GM19455 (cell line): ENCODE data around the gene BTN1A1.
A peak's percentile ranks its signal among the peaks of the same experiment; 100 is the strongest.
"Not testable (repeated sequence)": the region's sequence is repeated elsewhere in the genome, so short reads cannot be mapped to it uniquely, and the experiment has no call there.

Experiments used
- ATAC-seq: cut with Tn5 transposase; IDR thresholded peaks from one replicate; pipeline ENCODE4 v1.9.1; 2021; ENCODE audit not compliant: unreplicated experiment

Gene BTN1A1

DNA sequence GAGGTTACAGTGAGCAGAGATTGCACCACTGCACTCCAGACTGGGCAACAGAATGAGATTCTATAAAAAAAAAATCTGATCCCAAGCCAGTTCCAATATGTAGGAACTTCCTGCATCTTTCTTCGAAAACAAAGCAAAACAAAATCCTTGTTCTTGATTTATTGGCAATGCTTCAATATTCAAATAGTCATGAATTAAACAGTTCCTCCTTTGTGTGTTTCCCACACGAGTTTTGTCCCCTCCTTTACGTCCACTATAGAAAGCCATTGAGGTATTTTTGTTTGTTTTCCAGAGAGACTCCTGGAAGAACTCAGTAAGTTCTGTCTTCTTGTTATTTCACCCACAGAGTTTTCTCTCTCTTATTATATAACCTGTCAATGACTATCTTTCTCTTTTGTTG is 7.6 kb downstream of the BTN1A1 start:
- no peak for ATAC-seq

DNA sequence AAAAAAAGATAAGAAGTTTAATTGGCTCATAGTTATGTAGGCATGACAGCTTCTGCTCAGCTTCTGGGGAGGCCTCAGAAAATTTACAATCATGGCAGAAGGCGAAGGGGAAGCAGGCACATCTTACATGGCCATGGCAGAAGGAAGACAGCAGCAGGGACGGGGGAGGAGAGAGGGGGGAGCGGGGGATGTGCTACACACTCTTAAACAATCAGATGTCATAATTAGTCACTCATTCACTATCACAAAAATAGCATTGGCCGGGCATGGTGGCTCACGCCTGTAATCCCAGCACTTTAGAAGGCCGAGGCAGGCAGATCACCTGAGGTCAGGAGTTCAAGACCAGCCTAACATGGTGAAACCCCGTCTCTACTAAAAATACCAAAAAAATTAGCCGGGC is 10.9 kb downstream of the BTN1A1 start:
- not testable (repeated sequence) for ATAC-seq

DNA sequence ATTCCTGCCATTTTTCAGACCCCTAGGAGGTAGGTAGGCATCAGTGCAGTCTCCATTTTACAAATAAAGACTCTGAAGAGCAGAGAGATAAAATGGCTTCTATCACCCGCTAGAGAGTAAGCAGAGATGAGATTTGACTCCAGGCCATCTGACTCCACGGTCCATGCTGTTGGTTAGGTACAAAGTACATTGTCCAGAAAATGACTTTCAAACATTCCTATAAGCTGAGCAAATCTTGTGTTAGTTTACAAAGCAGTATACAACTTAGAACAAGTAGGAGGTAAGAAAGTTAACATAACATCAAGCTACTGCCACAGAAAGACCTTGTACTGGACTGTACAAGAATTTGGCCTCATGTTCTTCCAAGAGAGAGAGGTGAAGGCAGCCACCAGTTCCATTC is 14.9 kb downstream of the BTN1A1 start:
- no peak for ATAC-seq

DNA sequence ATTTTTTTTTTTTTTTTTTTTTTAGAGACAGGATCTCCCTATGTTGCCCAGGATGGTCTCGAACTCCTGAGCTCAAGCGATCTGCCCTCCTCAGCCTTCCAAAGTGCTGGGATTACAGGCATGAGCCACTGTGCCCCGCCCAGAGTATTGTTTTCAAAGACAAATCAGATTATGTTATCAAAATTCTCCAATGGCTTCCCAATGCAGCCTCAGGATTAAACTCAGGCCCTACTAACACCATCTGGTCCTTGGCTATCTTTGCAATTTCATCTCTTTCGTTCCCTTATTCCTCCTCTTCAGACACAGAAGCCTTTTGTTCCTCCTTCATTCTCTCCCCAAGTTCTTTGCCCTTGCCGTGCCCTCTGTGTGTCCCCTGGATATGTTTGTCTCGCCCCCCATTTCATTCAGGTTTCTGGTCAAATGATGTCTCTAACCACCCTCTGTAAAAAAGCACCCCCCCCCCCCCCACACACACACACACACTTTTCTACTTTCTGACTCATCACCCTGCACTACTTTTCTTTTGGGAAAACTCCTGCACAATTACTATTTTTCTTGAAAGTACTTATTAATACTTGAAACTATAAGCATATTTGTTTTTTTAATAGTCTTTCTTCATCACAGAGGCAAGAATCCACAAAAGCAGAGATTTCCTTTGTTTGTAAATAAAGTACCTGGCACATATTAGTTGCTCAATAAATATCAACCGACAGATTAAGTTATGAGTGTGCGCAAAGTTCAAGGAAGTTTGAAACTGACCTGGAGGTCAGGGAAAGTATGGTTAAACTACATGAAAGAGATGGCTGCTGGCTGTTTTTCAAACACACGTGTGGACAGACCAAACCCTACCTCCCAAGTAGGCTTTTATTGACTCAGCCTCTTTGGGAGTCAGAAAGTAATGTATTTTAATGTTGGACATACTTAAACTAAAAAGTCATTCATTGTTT is 16.7 kb downstream of the BTN1A1 start:
- ATAC-seq: no peak

DNA sequence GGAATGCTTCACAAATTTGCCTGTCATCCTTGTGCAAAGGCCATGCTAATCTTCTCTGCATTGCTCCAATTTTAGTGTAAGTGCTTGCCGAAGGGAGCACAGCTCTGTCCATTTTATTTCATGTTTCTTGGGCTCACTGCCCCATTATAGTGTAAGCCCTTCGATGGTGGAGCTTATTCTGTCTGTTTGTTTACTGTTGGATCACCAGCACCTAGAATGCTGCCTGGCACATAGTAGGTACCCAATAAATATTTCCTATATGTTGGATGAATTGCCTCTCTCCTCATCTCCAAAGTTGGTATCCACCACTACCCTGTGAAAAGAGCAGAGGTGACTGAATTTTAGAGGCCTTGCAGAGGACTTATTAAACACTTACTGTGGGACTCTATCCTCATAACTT is 19.3 kb downstream of the BTN1A1 start:
- no peak for ATAC-seq

DNA sequence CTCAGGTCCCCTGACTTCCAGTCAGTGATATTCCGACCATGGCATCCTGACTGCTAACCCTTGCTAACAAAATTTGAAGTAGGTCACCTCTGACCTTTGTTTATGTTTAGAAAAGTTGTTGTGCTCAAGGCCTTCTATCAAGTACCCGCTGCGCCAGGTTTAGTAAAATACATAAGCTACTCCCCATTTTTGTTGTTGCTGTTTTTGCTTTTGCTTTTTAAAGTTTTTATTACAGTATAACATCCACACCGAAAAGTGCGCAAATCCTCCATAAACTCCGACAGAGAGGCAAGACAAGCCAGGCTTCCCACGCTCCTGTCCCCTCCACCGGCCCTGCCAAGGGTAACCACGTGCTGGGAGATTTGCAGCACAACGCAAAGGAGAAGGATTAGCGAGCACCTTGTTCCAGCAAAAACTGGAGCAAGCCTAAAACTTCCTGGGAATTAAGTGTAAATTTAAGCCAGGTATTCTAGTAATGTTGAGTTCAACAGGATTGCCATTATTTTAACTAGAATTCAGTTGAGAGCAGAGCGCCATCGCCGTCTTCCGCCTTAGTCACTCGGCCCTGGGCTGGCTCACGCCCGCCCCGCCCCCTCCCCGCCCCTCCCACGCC is 20.2 kb downstream of the BTN1A1 start:
- ATAC-seq: peak; percentile 41

DNA sequence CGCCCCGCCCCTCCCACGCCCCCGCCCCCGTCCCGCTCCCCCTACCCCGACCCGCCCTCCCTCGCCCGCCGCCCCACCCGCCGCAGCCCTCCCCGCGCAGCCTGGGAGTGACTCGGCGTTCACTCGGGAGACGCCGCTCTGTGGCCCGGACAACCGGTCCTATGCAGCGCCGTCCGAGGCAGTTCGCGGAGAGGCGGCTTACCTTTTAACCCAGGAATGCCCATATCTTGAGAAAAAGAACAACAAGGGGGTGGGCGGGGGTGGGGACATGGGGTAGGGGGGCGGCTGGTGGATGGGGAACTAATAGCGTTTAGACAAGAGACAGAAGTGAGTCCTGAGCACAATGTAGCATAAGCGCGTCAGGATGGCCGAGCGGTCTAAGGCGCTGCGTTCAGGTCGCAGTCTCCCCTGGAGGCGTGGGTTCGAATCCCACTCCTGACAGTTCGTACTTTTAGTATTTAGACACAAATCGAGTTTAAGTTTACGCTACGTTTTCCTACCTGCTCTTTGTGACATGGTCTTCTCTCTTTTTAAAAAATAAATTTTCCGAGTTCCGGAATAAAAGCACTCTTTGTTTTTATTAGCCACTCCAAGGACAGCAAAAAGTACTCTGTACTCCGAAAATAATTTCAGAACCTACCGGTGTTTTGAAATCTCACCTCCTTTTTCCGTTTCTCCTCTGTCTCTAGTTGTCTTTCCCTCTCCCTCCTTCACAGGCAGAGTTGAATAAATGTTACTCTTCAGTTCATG is 20.9 kb downstream of the BTN1A1 start:
- ATAC-seq: peak; percentile 39

DNA sequence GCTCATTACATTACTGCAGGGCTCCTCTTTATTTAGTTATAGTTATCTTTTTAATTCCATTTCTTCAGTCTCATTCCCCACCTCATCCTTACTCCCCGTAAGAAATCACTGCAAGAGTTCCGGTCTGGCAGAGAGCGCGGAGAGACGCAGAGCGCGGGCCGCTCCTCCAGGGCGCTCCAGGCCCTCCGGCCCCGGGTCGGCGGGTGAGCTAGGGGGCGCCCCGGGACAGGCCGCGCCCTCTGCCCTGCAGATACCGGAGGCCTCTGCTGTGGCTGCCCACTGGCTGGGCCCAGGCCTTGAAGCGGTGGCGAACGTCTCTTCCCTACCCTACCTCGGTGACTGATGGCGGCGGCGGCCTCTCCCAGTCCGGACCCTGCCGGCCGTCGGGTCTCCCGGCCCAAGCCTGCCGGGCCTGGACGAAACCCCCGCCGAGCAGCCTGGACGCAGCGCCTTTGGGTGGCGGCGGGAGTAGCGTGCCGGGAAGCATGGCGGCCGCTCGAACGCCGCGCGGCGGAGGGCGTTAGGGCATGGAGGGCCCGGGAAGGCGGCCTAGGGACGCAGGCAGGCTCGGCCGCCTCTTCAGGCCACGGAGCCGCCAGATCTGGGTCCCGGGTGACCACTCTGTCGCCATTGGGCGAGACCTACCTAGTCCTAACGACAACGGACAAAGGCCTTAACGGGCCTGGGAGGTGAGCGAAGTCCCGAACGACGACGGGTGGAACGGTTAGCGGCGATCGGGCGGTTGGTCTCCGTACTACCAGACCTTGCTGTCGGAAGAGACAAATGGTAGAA is 21.7 kb downstream of the BTN1A1 start:
- peak; percentile 76 for ATAC-seq

DNA sequence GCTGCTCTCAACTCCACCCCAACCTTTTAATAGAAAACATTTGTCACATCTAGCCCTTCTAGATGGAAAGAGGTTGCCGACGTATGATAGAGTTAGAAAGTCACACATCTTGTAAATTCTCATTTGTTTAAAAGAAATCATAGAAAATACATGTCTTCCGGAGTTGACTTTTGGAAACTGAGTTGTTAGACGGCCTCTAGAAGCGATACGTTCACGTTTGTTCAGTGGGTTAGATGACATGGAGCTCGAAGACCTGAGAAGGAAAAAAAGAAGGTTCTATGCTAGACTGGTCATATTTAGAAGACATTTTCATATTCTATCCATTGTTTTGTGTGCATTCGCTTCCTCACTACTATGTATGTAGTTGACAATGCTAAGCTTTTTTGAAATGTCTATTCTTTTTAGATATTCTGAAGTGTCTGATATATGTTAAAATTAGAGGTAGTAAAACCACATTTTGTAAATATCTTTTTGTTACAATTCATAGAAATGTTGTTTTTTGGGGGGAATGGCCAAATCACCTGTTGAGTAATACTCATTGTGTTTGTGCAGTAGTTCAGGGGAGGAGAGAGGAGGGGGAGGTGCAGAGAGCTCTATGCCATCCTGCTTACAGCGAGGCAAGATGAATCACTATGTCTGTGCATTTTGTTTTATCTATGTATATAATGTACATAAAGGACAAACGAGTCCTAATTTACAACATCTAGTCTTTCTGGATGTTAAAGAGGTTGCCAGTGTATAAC is 22.6 kb downstream of the BTN1A1 start:
- not testable (repeated sequence) for ATAC-seq

DNA sequence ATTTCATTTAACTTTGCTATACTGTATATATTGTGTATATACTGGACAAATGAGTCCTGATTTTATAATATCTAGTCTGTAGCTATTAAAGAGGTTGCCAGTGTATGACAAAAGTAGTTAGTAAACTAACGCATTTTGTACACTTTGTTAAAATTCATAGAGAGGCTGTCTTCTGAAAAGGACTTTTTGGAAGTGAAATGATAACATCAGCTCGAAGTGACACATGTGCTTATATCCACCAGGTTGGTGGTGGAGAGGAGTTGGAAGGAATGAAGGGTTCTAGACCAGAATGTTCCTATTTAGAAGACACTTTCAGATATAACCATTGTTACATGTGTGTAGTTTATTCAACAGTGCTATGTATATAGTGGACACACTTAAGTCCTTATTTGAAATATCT is 24.2 kb downstream of the BTN1A1 start:
- not testable (repeated sequence) for ATAC-seq

DNA sequence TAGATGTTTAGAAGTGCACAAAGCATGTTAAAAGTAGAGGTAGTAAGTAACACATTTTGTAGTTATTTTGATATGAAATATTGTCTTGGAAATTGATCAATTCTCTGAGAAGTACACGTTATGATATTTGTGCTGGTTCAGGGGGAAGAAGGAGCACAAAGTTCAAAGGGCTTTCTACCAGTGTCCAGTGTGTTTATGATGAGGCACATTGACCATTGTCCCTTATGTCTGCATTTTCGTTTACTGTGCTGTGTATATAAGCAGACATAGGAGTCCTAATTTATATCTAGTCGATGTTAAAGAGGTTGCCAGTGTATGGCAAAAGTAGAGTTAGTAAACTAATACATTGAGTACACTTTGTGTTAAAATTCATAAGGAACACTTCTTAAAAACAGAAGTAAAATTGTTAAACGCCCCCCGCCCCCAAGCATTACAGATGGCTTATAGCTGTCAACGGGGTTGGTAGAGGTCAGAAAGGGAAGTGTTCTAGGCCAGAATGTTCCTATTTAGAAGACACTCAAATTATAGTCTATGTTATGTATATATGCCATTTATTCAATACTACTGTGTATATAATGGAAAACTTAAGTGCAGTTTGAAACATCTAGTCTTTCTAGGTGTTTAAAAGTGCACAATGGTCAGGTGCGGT is 24.7 kb downstream of the BTN1A1 start:
- ATAC-seq: no peak

DNA sequence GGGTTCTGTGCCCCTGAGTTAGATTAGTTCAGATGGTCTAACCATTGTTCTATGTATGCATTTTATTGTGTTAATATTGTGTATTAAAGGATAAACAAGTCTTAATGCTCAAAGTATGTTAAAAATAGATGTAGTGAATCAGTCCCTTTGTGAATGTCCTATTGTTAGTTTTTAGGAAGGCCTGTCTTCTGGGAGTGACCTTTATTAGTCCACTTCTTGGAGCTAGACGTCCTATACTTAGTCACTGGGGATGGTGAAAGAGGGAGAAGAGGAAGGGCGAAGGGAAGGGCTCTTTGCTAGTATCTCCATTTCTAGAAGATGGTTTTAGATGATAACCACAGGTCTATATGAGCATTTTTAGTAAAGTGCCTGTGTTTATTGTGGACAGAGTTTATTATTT is 25.7 kb downstream of the BTN1A1 start:
- ATAC-seq: no peak

DNA sequence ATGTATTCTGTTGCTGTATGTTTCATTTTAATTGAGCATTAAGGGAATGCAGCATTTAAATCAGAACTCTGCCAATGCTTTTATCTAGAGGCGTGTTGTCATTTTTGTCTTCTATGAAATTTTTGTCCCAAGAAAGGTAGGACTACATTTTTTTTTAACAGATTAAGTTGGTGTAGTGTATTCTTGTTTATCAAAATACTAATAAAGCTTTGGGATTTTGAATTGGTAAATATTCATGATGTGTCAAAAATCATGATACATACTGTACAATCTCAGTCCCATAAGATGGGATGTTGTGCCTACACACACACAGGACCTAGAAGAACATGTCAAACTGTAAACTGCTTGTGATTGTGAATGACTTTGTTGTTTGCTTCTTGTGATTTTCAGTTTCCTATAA is 26.8 kb downstream of the BTN1A1 start:
- no peak for ATAC-seq

DNA sequence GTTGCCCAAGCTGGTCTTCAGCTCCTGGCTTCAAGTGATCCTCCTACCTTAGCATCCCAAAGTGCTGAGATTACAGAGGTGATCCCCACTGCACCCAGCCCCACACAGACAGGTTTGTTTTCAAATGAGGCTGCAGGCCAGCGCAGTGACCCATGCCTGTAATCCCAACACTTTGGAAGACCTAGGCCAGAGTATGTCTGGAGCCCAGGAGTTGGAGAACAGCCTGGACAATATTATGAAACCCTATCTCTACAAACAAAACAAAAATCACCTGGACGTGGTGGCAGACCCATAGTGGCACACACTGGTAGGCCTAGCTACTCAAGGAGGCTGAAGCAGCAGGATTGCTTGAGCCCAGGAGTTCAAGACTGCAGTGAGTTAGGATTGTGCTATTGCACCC is 30.1 kb downstream of the BTN1A1 start:
- no peak for ATAC-seq

DNA sequence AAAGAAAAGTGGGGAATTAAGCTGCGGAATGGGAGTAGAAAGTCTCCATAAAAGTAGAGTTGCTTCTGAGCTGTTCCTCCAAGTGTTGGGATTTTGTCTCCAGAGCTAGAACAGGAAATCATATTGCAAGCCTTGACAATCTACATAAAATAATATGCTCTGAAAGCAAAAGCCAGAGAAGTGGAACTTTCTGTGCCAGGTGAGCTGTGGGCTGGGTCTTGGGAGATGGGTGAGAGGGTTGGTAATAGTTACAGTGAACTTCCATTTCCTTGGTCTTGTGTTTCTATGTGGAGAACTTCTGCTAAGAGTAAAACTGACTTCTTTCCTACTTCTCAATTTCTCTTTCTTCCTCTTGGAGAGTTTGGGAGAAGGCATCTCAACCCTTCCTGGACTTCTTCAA is 31.8 kb downstream of the BTN1A1 start:
- ATAC-seq: no peak

DNA sequence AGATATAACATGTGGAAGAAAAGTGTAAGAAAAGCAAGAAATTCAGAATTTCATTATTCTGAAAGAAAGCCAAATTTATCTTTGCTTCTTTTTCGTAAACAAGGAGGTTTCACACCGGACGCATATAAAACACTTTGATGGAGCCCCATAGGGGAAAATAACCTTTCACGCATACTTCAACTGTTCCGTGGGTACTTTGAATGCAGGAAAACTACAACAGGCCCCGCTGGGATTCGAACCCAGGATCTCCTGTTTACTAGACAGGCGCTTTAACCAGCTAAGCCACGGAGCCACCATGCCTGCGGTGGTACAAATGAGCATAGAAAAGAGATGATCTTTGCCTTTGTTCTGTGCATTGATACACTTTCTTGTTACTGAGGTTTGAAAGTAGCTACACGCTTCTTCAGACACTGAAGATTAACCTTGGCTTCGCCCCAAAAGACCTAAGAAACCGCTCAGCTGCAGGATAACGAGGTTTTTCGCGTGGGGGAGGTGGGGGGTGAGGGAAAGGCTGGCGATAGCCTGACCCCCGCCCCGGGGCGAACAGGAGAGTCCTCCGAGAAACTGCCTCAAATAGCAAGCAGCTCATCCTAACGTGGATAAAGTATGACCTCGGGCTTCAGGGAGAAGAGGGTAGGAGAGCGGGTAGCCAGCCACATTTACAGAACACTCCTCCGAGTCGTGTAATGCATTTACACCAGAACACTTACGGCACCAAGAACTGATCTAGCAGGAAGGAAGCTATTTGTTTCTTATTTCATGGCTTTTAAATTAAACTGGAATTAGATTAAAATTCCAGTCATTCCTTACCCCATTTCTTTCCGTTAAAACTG is 32.8 kb downstream of the BTN1A1 start:
- ATAC-seq: no peak

DNA sequence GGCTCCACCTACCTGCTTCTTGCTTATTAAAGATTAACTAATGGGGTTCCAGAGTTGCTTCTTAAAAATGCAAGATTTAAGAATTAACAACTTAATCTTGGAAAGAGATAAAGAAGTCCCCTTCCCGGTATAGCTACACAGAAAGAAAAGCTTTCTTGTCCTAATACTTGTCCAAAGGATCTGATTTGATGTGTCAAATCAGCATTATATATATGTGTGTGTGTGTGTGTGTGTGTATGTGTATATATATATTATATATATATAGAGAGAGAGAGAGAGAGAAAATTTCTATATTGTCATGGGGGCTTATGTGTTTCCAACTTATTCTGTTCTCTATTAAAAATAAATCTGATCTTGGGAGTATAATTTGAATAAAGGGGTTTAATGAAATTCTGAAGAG is 33.4 kb downstream of the BTN1A1 start:
- no peak for ATAC-seq

DNA sequence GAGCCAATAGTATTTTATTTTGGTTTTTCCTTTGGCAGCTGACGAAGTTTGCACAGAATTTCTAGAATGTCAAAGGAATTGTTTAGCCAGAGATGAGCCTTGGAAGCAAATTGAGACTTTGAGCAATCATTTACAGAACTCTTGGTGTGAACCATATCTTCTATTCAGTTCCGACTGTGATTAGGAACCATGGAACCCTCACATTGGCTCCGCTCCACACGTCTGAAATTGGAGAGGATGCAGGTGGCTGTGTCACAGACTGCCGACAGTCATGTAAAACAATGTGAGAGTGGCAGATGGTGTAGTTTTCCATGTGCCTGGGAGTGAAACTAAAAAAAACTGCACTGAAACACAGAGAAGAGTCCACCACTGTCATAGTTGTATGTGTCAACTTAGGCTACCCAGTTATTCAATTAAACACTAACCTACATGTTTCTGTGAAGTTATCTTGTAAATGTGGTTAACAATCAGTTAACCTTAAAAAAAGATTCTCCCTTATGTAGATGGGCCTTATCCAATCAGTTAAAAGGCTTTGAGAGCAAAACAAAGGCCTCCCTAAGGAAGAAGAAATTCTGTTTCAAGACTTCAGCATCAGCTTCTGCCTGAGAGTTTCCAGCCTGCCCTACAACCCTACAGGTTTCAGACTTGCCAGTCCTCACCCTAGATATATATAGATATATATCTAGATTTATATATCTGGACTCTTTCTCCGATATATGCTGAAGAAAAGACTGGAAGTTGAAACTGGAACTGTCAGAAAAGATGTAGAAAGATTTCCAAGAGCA is 34.8 kb downstream of the BTN1A1 start:
- ATAC-seq: no peak
